Motor neuron (in vitro differentiated cells): ENCODE data around the gene NTPCR. TPM values are rescaled to one million over a fixed set of nuclear protein-coding genes. Genes with fewer than 3 reads are reported as not detected.
A peak's percentile ranks its signal among the peaks of the same experiment; 100 is the strongest.

ENCODE experiments used
- ATAC-seq, 8 experiments: fragments of 200-7000 bp; cut with Tn5 transposase; replicated peaks in 6 of 8; 2 replicates each; pipeline ENCODE4 v1.8.0; 2021; ENCODE audit warnings: mild to moderate bottlenecking in 8 of 8, moderate library complexity in 8 of 8
- H3K27ac ChIP-seq, 2 donors: fragments of 250-450 bp; sonication (Bioruptor Pico); 2 replicates each; pipeline ENCODE4 v1.9.0; 2021; ENCODE audit warnings: antibody characterized with exemption in 2 of 2, mild to moderate bottlenecking in 2 of 2, moderate library complexity in 1 of 2
- H3K4me1 ChIP-seq, 2 donors: fragments of 250-450 bp; sonication (Bioruptor Pico); replicated peaks in 1 of 2; 2 replicates each; pipeline ENCODE4 v1.6.1; 2021; ENCODE audit warnings: antibody characterized with exemption in 2 of 2, mild to moderate bottlenecking in 2 of 2, moderate library complexity in 1 of 2
- H3K4me3 ChIP-seq, 5 donors: fragments of 250-450 bp; sonication (Bioruptor Pico); 2 replicates each; pipeline ENCODE4 v1.9.0; 2021; ENCODE audit warnings: antibody characterized with exemption in 5 of 5, mild to moderate bottlenecking in 5 of 5, moderate library complexity in 4 of 5
- WGBS, 10 experiments: fragments of 450-650 bp; shearing (Covaris generic); methylation state at CpG; one replicate each; pipeline ENCODE4 v1.0.0; 2022; 5-methylcytosine and 5-hydroxymethylcytosine counted together
- in situ Hi-C, 9 experiments: fragments of 400-800 bp; cut with MboI; loops; one replicate each; pipeline ENCODE4 v1.15.0; 2021; ENCODE audit warnings: low sequenced_read_pairs in 9 of 9, low pct_unique_long_range_greater_than_20kb in 2 of 9; ENCODE audit not compliant: unreplicated experiment in 9 of 9
- total RNA-seq, 8 experiments: library from RNA; unstranded; fragments of 300-600 nt; gene quantifications; 2 replicates each; pipeline versions ENCODE4 v1.2.3 to v1.2.4, GENCODE V29; 2022

Gene NTPCR
- total RNA-seq, 8 experiments from 2014 or later, result 37.7 to 81.4 (median 50.7) TPM

- no peak overlapping the region for H3K27ac ChIP-seq
- in situ Hi-C loops, result no loop called here
- no peak for ATAC-seq
- H3K4me1 ChIP-seq, result peaks cover 0 to under 1% of the 10 kb centered on the region in 2 donors
- 80 to 100% (median 100%) methylated on average over 1 of the region's 1 CpG; no CpG with 5 or more reads in 2 of the 10 experiments for WGBS, 10 experiments
- no peak overlapping the region for H3K4me3 ChIP-seq
Measured at GRCh38 chr1:233012021-233012420, 61.6 kb downstream of the NTPCR start.

GRCh38 chr1:233015965-233016364, 65.6 kb downstream of the NTPCR start:
- no peak for ATAC-seq
- Histone ChIP-seq H3K4me1 (peaks cover 15 to 18% of the 10 kb centered on the region in 2 donors), H3K4me3 (no peak overlapping the region), H3K27ac (no peak overlapping the region)
- 88 to 100% (median 98%) methylated on average over 1 to 2 of the region's 2 CpGs; no CpG with 5 or more reads in 2 of the 10 experiments for WGBS, 10 experiments
- in situ Hi-C loops, result no loop called here

GRCh38 chr1:233016798-233017197, 66.4 kb downstream of the NTPCR start:
- H3K4me3 ChIP-seq, result no peak overlapping the region
- H3K27ac ChIP-seq, result no peak overlapping the region
- ATAC-seq, result peak in 3 of 8 experiments; percentile 40 to 77 (median 55)
- in situ Hi-C loops, result no loop called here
- 74 to 98% (median 85%) methylated on average over 2 to 6 of the region's 6 CpGs; no CpG with 5 or more reads in 4 of the 10 experiments for WGBS, 10 experiments
- peaks cover 16 to 19% of the 10 kb centered on the region in 2 donors for H3K4me1 ChIP-seq

GRCh38 chr1:233019083-233019482, 68.7 kb downstream of the NTPCR start:
- Histone ChIP-seq H3K27ac (no peak overlapping the region), H3K4me1 (peaks cover 16 to 19% of the 10 kb centered on the region in 2 donors), H3K4me3 (no peak overlapping the region)
- WGBS, 10 experiments, result 77 to 100% (median 100%) methylated on average over 1 to 3 of the region's 3 CpGs; no CpG with 5 or more reads in 2 of the 10 experiments
- in situ Hi-C loops, result no loop called here
- no peak for ATAC-seq

GRCh38 chr1:233019778-233020325, 69.4 kb downstream of the NTPCR start:
- in situ Hi-C loops, result no loop called here
- Histone ChIP-seq H3K27ac (peak overlapping the region in 1 of 2 donors; percentile 34), H3K4me1 (peaks cover 16 to 19% of the 10 kb centered on the region in 2 donors), H3K4me3 (no peak overlapping the region)
- ATAC-seq, result peak in 5 of 8 experiments; percentile 60 to 76 (median 74)
- 0 to 94% (median 67%) methylated on average over 1 to 11 of the region's 12 CpGs for WGBS, 10 experiments

GRCh38 chr1:233020426-233020825, 70.0 kb downstream of the NTPCR start:
- in situ Hi-C loops, result no loop called here
- Histone ChIP-seq H3K27ac (peak overlapping the region in 1 of 2 donors; percentile 34), H3K4me3 (no peak overlapping the region), H3K4me1 (peaks cover 16 to 19% of the 10 kb centered on the region in 2 donors)
- 24 to 100% (median 42%) methylated on average over 1 to 8 of the region's 8 CpGs; no CpG with 5 or more reads in 1 of the 10 experiments for WGBS, 10 experiments
- ATAC-seq, result peak in 5 of 8 experiments; percentile 52 to 86 (median 79)

- peaks cover 16 to 19% of the 10 kb centered on the region in 2 donors for H3K4me1 ChIP-seq
- WGBS, 10 experiments, result 79 to 100% (median 95%) methylated on average over 1 to 2 of the region's 2 CpGs; no CpG with 5 or more reads in 3 of the 10 experiments
- no peak overlapping the region for H3K27ac ChIP-seq
- no peak overlapping the region for H3K4me3 ChIP-seq
- in situ Hi-C loops, result no loop called here
- no peak for ATAC-seq
Measured at GRCh38 chr1:233022246-233022645, 71.8 kb downstream of the NTPCR start.

- no peak for ATAC-seq
- WGBS, 10 experiments, result 90 to 100% (median 97%) methylated on average over 1 to 9 of the region's 9 CpGs; no CpG with 5 or more reads in 5 of the 10 experiments
- H3K4me1 ChIP-seq, result peaks cover 16 to 19% of the 10 kb centered on the region in 2 donors
- in situ Hi-C loops, result no loop called here
- no peak overlapping the region for H3K27ac ChIP-seq
- H3K4me3 ChIP-seq, result no peak overlapping the region
Measured at GRCh38 chr1:233024199-233024598, 73.8 kb downstream of the NTPCR start.

GRCh38 chr1:233025157-233025556, 74.7 kb downstream of the NTPCR start:
- H3K27ac ChIP-seq, result no peak overlapping the region
- in situ Hi-C loops, result no loop called here
- 47 to 100% (median 76%) methylated on average over 1 to 12 of the region's 12 CpGs; no CpG with 5 or more reads in 2 of the 10 experiments for WGBS, 10 experiments
- ATAC-seq, result peak in 3 of 8 experiments; percentile 52 to 63 (median 56)
- H3K4me3 ChIP-seq, result no peak overlapping the region
- H3K4me1 ChIP-seq, result peaks cover 9% of the 10 kb centered on the region in 2 donors

GRCh38 chr1:233025567-233025966, 75.2 kb downstream of the NTPCR start:
- WGBS, 10 experiments, result 29 to 88% (median 70%) methylated on average over 1 to 2 of the region's 2 CpGs
- in situ Hi-C loops, result no loop called here
- Histone ChIP-seq H3K27ac (no peak overlapping the region), H3K4me1 (peaks cover 4 to 5% of the 10 kb centered on the region in 2 donors), H3K4me3 (no peak overlapping the region)
- ATAC-seq, result peak in 2 of 8 experiments; percentile 71 to 78

- ATAC-seq, result no peak
- Histone ChIP-seq H3K27ac (no peak overlapping the region), H3K4me1 (no peaks in the 10 kb centered on the region), H3K4me3 (no peak overlapping the region)
- WGBS, 10 experiments, result 65 to 100% (median 89%) methylated on average over 1 to 5 of the region's 5 CpGs
- in situ Hi-C loops, result no loop called here
Measured at GRCh38 chr1:233027046-233027445, 76.6 kb downstream of the NTPCR start.

GRCh38 chr1:233031521-233031920, 81.1 kb downstream of the NTPCR start:
- Histone ChIP-seq H3K4me1 (no peaks in the 10 kb centered on the region), H3K4me3 (no peak overlapping the region), H3K27ac (no peak overlapping the region)
- in situ Hi-C loops, result no loop called here
- WGBS, 10 experiments, result 52 to 100% (median 79%) methylated on average over 1 to 3 of the region's 3 CpGs; no CpG with 5 or more reads in 2 of the 10 experiments
- ATAC-seq, result no peak

GRCh38 chr1:233032916-233033315, 82.5 kb downstream of the NTPCR start:
- in situ Hi-C loops, result no loop called here
- Histone ChIP-seq H3K4me3 (no peak overlapping the region), H3K4me1 (peaks cover 0 to 1% of the 10 kb centered on the region in 2 donors), H3K27ac (no peak overlapping the region)
- ATAC-seq, result no peak
- WGBS, 10 experiments, result 60 to 100% (median 83%) methylated on average over 1 to 4 of the region's 4 CpGs; no CpG with 5 or more reads in 2 of the 10 experiments

- in situ Hi-C loops, result no loop called here
- Histone ChIP-seq H3K27ac (no peak overlapping the region), H3K4me3 (no peak overlapping the region), H3K4me1 (peaks cover 4 to 6% of the 10 kb centered on the region in 2 donors)
- 6 to 100% (median 92%) methylated on average over 1 to 3 of the region's 3 CpGs for WGBS, 10 experiments
- ATAC-seq, result no peak
Measured at GRCh38 chr1:233033361-233033760, 83.0 kb downstream of the NTPCR start.
